Loucy (cell line): ENCODE data around the gene GPC1.

ENCODE experiments used
- H2AFZ ChIP-seq: fragments of 200-600 bp; sonication (generic); 2 replicates; pipeline ENCODE4 v1.6.0; 2016; ENCODE audit warnings: antibody characterized with exemption, mild to moderate bottlenecking, low read length, moderate library complexity
- H3F3A ChIP-seq: fragments of 200-600 bp; 2 replicates; pipeline ENCODE4 v1.6.0; 2016; ENCODE audit warnings: antibody characterized with exemption, low read depth, mild to moderate bottlenecking
- H3K27me3 ChIP-seq: fragments of 200-600 bp; sonication (generic); 2 replicates; pipeline ENCODE4 v1.6.1; 2014; ENCODE audit warnings: low read length, mild to moderate bottlenecking; ENCODE audit not compliant: insufficient read depth, poor library complexity, severe bottlenecking
- H3K36me3 ChIP-seq: fragments of 200-600 bp; sonication (generic); 2 replicates; pipeline ENCODE4 v1.6.1; 2016; ENCODE audit warnings: low read length; ENCODE audit not compliant: insufficient read depth
- H3K4me1 ChIP-seq: fragments of 200-600 bp; sonication (generic); 2 replicates; pipeline ENCODE4 v1.5.1; 2014; ENCODE audit warnings: low read length, mild to moderate bottlenecking; ENCODE audit not compliant: insufficient read depth, poor library complexity, severe bottlenecking
- H3K4me2 ChIP-seq: fragments of 200-600 bp; sonication (generic); 2 replicates; pipeline ENCODE4 v1.6.0; 2014; ENCODE audit warnings: antibody characterized with exemption, low read length, low read depth, mild to moderate bottlenecking; ENCODE audit not compliant: poor library complexity, severe bottlenecking
- H3K4me3 ChIP-seq: fragments of 200-600 bp; sonication (generic); 2 replicates; pipeline ENCODE4 v1.5.1; 2014; ENCODE audit warnings: low read length, mild to moderate bottlenecking, mixed read lengths; ENCODE audit not compliant: poor library complexity, severe bottlenecking
- H3K79me2 ChIP-seq: fragments of 200-600 bp; sonication (generic); 2 replicates; pipeline ENCODE4 v1.6.1; 2014; ENCODE audit warnings: low read length; ENCODE audit not compliant: insufficient read depth
- H3K9ac ChIP-seq: fragments of 200-600 bp; sonication (generic); 2 replicates; pipeline ENCODE4 v1.6.0; 2014; ENCODE audit warnings: mild to moderate bottlenecking, low read depth, low read length, moderate library complexity; ENCODE audit not compliant: poor library complexity, severe bottlenecking
- H3K9me2 ChIP-seq: fragments of 200-600 bp; sonication (generic); replicated peaks from 2 replicates; pipeline ENCODE4 v1.6.1; 2016; ENCODE audit warnings: low read depth, low read length, mixed read lengths
- H3K9me3 ChIP-seq: fragments of 200-600 bp; sonication (generic); 2 replicates; pipeline ENCODE4 v1.6.1; 2014; ENCODE audit warnings: mild to moderate bottlenecking, antibody characterized with exemption, low read length, low read depth; ENCODE audit not compliant: insufficient read depth
- H4K20me1 ChIP-seq: fragments of 200-600 bp; sonication (generic); 2 replicates; pipeline ENCODE4 v1.6.0; 2014; ENCODE audit warnings: antibody characterized with exemption, low read length, mild to moderate bottlenecking; ENCODE audit not compliant: insufficient read depth, poor library complexity, severe bottlenecking
- CTCF ChIP-seq: fragments of 200-600 bp; sonication (generic); conservative IDR thresholded peaks from 2 replicates; pipeline ENCODE4 v1.5.1; 2014; ENCODE audit warnings: mild to moderate bottlenecking, antibody characterized with exemption, low read length
- EZH2phosphoT487 ChIP-seq: fragments of 200-600 bp; IDR thresholded peaks from 2 replicates; pipeline ENCODE4 v1.6.1; 2018; ENCODE audit warnings: antibody characterized with exemption, mild to moderate bottlenecking, moderate library complexity, borderline replicate concordance

Gene GPC1

GRCh38 chr2:240410808-240411207 is 24.7 kb upstream of the GPC1 start:
- H3K36me3 ChIP-seq: no peaks in the 10 kb centered on the region
- no peaks in the 10 kb centered on the region for H3K79me2 ChIP-seq
- TF ChIP-seq EZH2phosphoT487: no peak
- TF ChIP-seq CTCF: no peak
- H2AFZ ChIP-seq: no peak overlapping the region
- H4K20me1 ChIP-seq: no peaks in the 10 kb centered on the region
- no peak overlapping the region for H3K4me2 ChIP-seq
- H3K9me2 ChIP-seq: no peaks in the 10 kb centered on the region
- no peaks in the 10 kb centered on the region for H3K27me3 ChIP-seq
- H3K4me1 ChIP-seq: no peaks in the 10 kb centered on the region
- no peaks in the 10 kb centered on the region for H3F3A ChIP-seq
- H3K9me3 ChIP-seq: no peaks in the 10 kb centered on the region
- no peak overlapping the region for H3K4me3 ChIP-seq
- no peak overlapping the region for H3K9ac ChIP-seq

- Histone ChIP-seq H3F3A (no peaks in the 10 kb centered on the region), H2AFZ (no peak overlapping the region), H3K4me2 (no peak overlapping the region), H3K9me2 (no peaks in the 10 kb centered on the region), H3K27me3 (no peaks in the 10 kb centered on the region), H3K9me3 (no peaks in the 10 kb centered on the region), H3K9ac (no peak overlapping the region), H3K4me1 (no peaks in the 10 kb centered on the region), H4K20me1 (no peaks in the 10 kb centered on the region), H3K36me3 (no peaks in the 10 kb centered on the region), H3K4me3 (no peak overlapping the region), H3K79me2 (no peaks in the 10 kb centered on the region)
- TF ChIP-seq CTCF (no peak), EZH2phosphoT487 (no peak)
Measured at GRCh38 chr2:240411261-240412160, 24.0 kb upstream of the GPC1 start.

- no peaks in the 10 kb centered on the region for H3K27me3 ChIP-seq
- no peaks in the 10 kb centered on the region for H3K9me3 ChIP-seq
- no peaks in the 10 kb centered on the region for H3K4me1 ChIP-seq
- H2AFZ ChIP-seq: no peak overlapping the region
- no peak overlapping the region for H3K9ac ChIP-seq
- H3K9me2 ChIP-seq: no peaks in the 10 kb centered on the region
- H3K4me3 ChIP-seq: no peak overlapping the region
- H4K20me1 ChIP-seq: no peaks in the 10 kb centered on the region
- no peaks in the 10 kb centered on the region for H3K79me2 ChIP-seq
- H3F3A ChIP-seq: no peaks in the 10 kb centered on the region
- H3K36me3 ChIP-seq: no peaks in the 10 kb centered on the region
- TF ChIP-seq CTCF (no peak), EZH2phosphoT487 (no peak)
- no peak overlapping the region for H3K4me2 ChIP-seq
Measured at GRCh38 chr2:240412211-240412861, 23.1 kb upstream of the GPC1 start.
